T-helper 2 cell treated with Interferon-gamma antibody and Interleukin-4, amounts not matched to agents 100 ng/mL and 5 ng/mL, for 36 hours (primary cell): ENCODE measurements around the gene HS6ST1. TPM values are rescaled to one million over a fixed set of nuclear protein-coding genes. Genes with fewer than 3 reads are reported as not detected.

ENCODE experiments used
- intact Hi-C: fragments of 100-400 bp; cut with micrococcal nuclease; formaldehyde crosslinking; loops from one replicate; pipeline ENCODE4 v1.15.1; 2023
- total RNA-seq: library from RNA; stranded (reverse); gene quantifications from 2 replicates; pipeline ENCODE4 v1.2.3, GENCODE V29; 2022

The HS6ST1 gene
- total RNA-seq, 1 donor from 2014 or later, result 14.7 TPM

DNA sequence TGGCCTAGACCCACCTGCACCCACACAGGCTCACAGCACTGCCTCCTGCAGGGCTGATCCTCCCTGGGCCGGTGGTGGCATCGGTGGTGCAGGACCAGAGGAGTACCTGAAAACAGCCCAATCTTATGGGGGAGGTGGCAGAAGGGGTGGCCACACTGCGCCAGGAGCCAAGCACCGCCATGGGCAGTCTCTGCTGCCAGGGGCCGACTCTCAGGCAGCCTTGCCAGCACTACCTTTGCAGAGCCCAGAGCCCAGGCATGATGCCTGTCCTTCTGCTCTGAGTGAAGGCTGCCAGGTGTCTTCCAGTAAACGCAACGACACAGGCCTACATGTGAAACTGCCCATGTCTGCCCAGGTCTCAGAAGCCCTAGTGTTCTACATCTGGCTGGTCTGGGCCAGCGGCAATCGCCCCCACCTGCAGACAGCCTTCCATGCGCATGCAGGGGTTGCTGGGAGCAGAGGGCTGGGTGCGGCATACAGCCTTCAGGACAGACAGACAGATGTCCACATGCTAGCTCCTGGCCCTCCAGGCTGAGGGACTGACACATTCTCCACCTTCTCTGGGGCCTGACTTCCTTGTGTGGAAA lies 6.8 kb downstream of the HS6ST1 start:
- intact Hi-C loops, result no loop called here

DNA sequence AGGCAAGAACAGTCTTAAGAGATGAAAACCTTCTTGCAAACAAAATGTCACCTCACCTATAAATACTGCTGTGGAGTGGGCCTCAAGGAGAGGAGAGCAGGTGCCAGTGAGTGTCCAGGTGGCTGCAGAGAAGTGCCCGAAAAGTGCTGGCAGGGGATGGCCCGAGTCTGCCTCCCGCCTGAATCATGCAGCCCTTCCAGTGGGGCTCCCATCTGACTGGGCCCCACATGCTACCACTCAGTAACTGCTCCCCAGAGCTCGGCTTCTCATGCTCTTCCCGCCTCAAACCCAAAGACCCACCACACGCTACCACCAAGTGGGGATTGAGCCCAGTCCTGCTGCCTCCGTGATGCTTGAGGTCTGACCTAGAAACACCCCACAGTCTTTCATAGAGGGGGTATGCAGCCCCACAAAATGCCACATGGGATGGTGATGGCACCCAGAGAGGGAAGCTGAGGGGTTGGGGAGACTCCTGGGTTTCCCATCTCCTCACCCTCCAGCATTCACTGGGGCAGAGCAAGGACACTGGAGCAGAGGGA lies 7.4 kb downstream of the HS6ST1 start:
- intact Hi-C loops, result no loop called here

DNA sequence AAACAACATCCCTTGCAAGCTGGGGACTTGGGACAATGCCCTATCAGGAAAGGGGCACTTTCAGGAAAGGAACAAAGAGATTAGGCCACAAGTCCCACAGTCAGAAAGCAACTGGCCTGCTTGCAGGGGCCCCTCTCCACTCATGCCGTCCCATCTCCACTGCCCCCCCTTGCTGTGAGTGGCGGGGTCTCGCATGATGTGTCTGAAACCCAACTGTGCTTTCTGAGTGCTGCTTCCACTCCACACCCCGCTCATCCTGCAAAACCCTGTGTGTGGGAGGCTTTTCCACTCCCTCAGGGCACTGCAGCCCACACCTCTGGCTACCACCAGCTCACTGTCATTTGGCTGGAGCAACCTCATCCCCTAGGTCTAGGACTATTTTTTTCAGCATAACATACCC lies 7.9 kb downstream of the HS6ST1 start:
- intact Hi-C loops, result no loop called here

GRCh38 chr2:128310094-128310716 lies 8.5 kb downstream of the HS6ST1 start:
- intact Hi-C loops, result no loop called here

DNA sequence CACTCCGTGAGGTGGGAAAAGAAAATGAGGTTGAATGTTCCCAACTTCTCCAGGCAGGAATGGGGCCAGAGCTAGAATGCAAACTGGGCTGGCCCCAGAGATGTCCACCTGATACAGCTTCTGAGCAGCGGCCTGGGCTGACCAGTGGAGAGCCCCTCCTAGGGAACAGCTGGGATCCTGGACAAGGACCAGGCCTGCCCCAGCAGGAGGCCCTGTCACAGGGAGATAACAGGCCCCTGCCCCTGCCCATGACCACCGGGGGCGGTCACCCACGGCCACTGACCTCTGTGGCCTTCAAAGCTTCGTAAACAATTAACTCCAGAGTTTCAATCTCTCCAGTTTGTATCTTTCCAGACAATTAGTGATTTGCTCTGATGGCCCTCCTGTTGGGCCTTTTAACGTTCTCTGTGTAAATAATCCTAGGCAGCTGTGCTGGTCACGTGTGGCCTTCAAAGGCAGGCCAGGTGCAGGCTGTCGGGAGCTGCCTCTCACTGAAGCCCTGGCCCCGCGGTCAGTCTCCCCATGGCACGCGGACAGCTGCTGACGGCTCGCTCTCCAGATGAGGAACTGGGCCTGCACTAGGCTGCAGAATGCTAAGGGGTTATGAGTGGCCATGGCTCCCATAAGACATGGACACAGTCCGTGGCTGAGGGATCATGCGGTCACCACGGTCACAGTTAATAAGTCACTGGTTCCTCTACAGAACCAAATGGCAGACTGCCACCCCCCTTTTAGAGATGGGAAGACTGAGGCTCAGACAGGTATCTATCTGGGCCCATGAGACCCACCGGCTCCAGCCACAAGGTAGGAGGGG lies 9.2 kb downstream of the HS6ST1 start:
- intact Hi-C loops, result no loop called here

DNA sequence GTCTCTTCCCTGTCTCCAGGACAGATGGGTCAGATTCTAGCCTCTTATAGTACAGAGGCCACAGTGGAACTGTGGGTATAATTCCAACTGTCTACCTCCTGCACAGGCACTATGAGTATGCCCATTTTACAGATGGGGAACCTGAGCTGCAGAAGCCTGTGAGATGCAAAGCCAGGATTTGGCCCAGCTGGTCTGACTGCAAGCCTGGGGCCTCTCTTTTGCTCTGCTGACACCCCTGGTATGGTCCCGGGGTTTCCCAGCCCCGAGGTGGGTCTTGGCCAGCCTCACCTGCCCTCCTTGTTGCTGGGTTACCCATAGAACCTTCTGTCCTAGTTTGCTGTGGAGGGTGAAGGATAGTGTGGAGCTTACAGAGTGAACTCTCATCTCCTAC lies 9.8 kb downstream of the HS6ST1 start:
- intact Hi-C loops, result no loop called here

DNA sequence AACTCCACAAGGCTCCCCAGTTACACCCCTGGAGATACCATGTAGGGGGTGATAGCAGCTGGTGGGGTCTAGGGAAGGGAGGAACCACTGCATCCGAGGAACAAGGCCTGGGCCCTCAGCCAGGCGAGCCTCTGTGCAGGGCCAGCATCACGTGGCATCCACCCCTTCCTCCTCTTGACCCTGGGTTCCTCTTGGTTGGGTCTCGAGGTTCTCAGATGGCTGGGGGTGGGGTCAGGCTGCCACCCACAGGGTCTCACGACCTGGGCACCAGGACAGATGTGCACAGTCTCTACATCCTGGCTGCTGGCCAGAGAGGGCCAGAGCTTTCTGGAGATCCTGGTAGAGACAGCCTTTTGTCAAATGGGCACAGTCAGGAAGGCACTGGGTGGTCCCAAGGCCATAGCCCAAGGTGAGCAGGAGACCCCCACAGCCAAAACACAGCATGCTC lies 10.4 kb downstream of the HS6ST1 start:
- intact Hi-C loops, result no loop called here

DNA sequence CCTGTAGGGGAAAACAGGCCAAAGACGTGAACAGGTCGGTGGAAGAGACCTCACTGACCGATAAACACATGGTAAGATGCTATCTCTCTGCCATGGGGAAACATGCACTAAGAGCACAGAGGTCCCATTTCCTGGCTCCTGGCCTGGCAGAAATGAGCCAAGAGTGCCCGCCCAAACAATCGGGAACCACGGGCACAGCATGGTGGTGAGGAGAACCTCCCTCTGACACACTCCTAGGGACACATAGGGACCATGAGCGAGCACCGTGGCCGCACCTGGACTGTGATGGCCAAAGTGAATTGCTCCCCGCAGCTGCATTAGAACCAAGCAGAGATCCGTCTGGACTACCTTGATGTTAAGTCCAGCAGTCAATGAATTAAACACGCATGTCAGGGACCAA lies 11.1 kb downstream of the HS6ST1 start:
- intact Hi-C loops, result no loop called here

DNA sequence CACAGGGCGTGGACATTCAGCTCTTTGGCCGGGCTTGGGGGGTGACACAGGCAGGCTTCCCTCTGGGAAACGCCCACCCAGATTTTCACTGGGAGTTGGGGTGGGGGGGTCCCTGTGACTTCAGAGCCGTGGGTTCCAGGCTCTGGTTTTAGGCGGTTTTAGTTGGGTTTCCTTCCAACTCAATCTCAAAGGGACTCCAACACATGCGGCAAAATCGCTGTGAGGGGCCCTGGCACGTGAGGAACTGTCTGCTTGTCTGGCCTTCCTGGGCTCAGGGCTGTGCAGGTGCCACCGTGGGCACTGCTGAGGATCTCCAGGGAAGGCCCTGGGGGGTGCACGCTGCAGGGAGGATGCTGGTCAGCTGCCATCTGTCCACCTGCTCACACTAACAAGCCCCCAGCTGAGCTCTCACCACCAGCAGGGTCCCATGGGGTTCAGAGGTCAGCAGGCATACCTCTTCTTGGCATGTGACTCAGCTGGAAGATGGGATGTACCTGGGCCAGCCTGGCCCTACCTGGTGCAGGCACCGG lies 11.7 kb downstream of the HS6ST1 start:
- intact Hi-C loops, result no loop called here

GRCh38 chr2:128306081-128306930 lies 12.4 kb downstream of the HS6ST1 start:
- intact Hi-C loops, result no loop called here

- intact Hi-C loops, result no loop called here
Observed at GRCh38 chr2:128305555-128306080, 13.1 kb downstream of the HS6ST1 start.

- intact Hi-C loops, result no loop called here
Observed at GRCh38 chr2:128304715-128305554, 13.7 kb downstream of the HS6ST1 start.

DNA sequence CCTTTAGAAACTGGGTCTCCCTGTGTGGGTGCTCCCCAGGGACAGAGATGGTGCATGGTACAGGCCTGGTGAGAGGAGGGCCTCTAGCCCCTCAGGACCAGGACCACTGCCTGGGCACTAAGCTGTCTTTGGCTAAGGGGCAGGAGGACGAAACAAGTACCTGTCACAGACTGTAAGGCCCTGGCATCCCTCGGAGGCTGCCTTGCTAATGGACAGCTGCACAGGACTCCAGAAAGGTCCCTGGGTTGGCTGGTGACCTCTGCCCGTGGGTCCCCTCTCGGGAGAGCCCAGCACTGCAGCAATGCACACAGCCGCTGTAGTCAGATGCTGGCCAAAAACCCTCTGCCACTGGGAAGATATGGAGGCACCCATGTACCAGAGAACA lies 14.3 kb downstream of the HS6ST1 start:
- intact Hi-C loops, result no loop called here

- intact Hi-C loops, result no loop called here
Observed at GRCh38 chr2:128303911-128304310, 14.8 kb downstream of the HS6ST1 start.

DNA sequence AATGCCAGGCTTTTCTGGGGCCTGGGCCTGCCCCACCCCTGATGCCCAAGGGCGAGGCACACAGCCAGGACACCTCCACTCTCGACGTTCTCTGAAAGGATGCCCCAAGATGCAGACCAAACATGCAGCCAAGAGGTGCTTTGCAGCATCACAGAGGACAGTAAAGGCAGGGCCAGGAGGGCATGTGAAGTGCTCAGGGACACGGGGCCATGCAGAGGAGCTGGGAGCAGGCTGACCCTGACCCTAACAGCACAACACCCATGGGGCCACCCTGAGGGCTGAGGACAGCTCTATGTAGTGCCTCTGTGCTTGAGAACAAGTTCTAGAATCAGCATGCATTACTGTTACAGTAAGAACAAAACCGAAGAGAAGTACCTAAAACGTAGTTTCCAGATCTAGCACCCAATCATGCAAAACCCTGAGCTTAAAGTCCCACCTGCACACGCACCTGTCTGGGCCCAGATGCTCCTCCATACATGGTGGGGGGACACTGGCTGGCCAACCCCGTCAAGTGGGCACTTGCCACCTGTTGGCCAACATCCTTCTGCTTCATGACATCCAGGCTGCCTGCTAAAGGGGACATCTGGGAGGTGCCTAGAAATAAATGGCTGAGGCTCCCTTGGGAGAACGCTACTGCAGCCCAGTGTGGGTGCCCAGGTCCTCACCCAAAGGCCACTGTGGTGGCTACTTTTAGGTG lies 15.4 kb downstream of the HS6ST1 start:
- intact Hi-C loops, result no loop called here

DNA sequence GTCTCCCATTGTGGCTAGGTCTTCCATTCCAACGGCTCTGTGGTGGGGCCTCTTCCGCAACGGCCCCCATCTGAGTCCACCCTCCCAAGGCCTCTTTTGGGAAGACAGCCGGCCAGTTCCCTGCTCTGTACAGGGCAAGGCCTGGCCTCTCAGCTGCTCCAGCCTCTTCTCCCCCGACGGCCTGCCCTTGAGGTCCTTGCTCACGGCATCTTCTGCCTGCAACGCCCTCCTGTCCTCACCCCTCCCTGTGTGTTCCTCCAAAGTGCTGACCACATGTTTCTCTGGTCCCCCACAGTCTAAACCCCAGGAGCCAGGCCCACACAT lies 16.0 kb downstream of the HS6ST1 start:
- intact Hi-C loops, result no loop called here

DNA sequence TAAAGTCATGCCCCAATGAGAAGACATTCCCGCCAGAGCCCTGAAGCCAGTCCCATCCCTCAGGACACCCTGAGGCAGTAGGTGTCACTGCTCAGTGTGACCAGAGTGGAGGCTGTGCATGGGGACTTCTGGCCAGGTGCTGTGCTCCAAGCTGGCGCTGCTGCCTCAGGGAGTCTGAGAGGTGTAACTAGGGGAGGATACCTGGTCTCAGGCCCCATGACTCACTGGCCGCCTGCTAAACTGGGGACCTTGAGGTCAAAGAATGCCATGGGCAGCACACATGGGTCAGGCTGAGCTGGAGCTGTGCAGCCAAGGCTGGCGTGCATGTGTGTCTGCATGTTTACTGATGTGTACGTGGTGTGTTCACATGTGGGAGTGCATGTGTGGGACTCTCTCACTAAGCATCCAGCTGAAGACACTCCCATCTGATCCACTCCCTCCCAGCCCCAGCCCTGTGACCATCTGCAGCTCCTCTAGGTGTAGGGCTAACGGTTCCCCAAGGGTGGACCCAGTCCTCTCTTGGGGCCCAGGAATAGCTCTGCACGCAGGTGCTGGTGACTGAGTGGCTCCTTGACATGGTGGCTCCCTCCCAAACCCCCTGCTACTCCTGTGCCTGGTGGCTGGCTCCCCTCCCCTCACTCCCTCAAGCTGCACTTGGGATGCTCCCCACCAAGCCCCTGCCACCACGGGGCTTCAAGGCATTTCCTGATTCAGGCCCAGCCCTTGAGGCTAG lies 16.5 kb downstream of the HS6ST1 start:
- intact Hi-C loops, result no loop called here

GRCh38 chr2:128301501-128301966 lies 17.1 kb downstream of the HS6ST1 start:
- intact Hi-C loops, result no loop called here

GRCh38 chr2:128301021-128301420 lies 17.6 kb downstream of the HS6ST1 start:
- intact Hi-C loops, result no loop called here
